Activated gamma-delta T cell treated with Interleukin-2 at 50 U/mL for 16 hours (primary cell): ENCODE measurements around the gene TPSB2.
"Not testable (repeated sequence)": the region's sequence is repeated elsewhere in the genome, so short reads cannot be mapped to it uniquely, and the experiment has no call there.

ENCODE experiments used
- DNase-seq: peaks from one replicate; pipeline ENCODE4 v3.0.0-alpha.2; 2020

The TPSB2 gene

GRCh38 chr16:1199347-1200013, 30.5 kb downstream of the TPSB2 start:
- no peak for DNase-seq

GRCh38 chr16:1198671-1199346, 31.2 kb downstream of the TPSB2 start:
- not testable (repeated sequence) for DNase-seq

GRCh38 chr16:1198194-1198593, 31.8 kb downstream of the TPSB2 start:
- DNase-seq: no peak

- no peak for DNase-seq
Measured at GRCh38 chr16:1197237-1197866, 32.6 kb downstream of the TPSB2 start.

GRCh38 chr16:1196494-1196893, 33.5 kb downstream of the TPSB2 start:
- no peak for DNase-seq

GRCh38 chr16:1195393-1195666, 34.7 kb downstream of the TPSB2 start:
- DNase-seq: no peak

GRCh38 chr16:1194665-1195392, 35.2 kb downstream of the TPSB2 start:
- DNase-seq: no peak

GRCh38 chr16:1193825-1194581, 36.0 kb downstream of the TPSB2 start:
- no peak for DNase-seq

GRCh38 chr16:1193143-1193824, 36.7 kb downstream of the TPSB2 start:
- no peak for DNase-seq

GRCh38 chr16:1192384-1193073, 37.5 kb downstream of the TPSB2 start:
- DNase-seq: no peak

GRCh38 chr16:1190789-1191188, 39.2 kb downstream of the TPSB2 start:
- not testable (repeated sequence) for DNase-seq

- DNase-seq: no peak
Measured at GRCh38 chr16:1189455-1189854, 40.5 kb downstream of the TPSB2 start.

GRCh38 chr16:1188432-1189189, 41.4 kb downstream of the TPSB2 start:
- peak; percentile 31 for DNase-seq

GRCh38 chr16:1185460-1186207, 44.4 kb downstream of the TPSB2 start:
- not testable (repeated sequence) for DNase-seq

GRCh38 chr16:1184980-1185379, 45.0 kb downstream of the TPSB2 start:
- DNase-seq: no peak

GRCh38 chr16:1184156-1184868, 45.7 kb downstream of the TPSB2 start:
- DNase-seq: no peak

GRCh38 chr16:1182950-1183907, 46.8 kb downstream of the TPSB2 start:
- no peak for DNase-seq

- DNase-seq: no peak
Measured at GRCh38 chr16:1182316-1182671, 47.7 kb downstream of the TPSB2 start.
